ENCODE results near the gene MAN1A1. TPM values are rescaled to one million over a fixed set of nuclear protein-coding genes. Genes with fewer than 3 reads are reported as not detected.

Gene MAN1A1
- total RNA-seq, 2 donors from 2014 or later: 27.5 to 34.2 TPM

- Mint-ChIP-seq H3K27ac (peak overlapping the region in 1 of 2 donors; percentile 42), H3K9me3 (no peaks in the 10 kb centered on the region), H3K27me3 (no peaks in the 10 kb centered on the region), H3K4me3 (no peak overlapping the region), H3K4me1 (ENCODE audit: low read depth in 2 of 2) (peaks cover 21 to 28% of the 10 kb centered on the region in 2 donors), H3K36me3 (peaks cover 4% of the 10 kb centered on the region)
- no peak for DNase-seq (ENCODE audit: low spot score)
- ATAC-seq: no peak
Measured at GRCh38 chr6:119352001-119352400, 2.4 kb upstream of the MAN1A1 start.

- ATAC-seq: no peak
- Mint-ChIP-seq H3K27me3 (no peaks in the 10 kb centered on the region), H3K9me3 (no peaks in the 10 kb centered on the region), H3K4me3 (peak overlapping the region; percentile 85), H3K36me3 (peaks cover 4% of the 10 kb centered on the region), H3K4me1 (ENCODE audit: low read depth in 2 of 2) (peaks cover 32 to 38% of the 10 kb centered on the region in 2 donors), H3K27ac (peak overlapping the region; percentile 87)
- DNase-seq (ENCODE audit: low spot score): no peak
Measured at GRCh38 chr6:119350952-119351372, 1.4 kb upstream of the MAN1A1 start.

DNA sequence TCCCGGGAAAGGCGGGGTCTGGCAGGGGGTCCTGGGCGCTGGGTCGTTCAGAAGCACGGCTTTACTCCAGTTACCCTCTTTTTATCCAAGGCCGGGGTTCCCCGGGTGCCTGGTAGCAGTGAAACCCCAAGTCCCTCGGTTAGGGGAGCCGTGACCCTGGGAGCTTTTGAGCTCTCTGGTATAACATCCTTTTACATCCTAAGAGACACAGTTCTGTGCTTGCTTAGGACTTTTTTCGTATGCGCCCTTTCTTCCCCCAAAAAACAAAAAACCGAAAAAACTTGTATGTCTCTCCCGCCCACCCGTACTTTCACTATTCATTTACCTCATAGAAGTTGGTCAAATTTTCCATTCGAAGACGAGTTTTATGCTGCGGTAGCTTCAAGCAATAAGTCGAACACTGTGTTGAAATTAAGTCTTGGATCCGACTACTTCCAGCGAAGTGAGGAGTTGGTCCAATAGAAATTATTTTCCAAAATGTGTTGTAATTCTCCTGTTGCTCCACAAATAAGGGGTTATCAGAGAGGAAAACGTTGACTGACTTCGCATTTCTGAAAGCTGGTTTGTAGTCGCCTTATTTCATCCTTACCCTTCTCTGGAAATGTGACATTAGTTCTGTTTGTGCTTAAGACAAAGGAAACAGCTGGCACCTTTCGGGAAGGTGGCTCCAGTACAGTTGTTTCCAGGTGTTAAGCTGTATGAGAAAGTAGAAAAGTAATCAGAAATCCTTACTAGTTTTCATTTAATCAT, 816 bp upstream of the MAN1A1 start:
- peak; percentile 7 to 34 for ATAC-seq
- peaks cover 36 to 42% of the 10 kb centered on the region in 2 donors for H3K4me1 Mint-ChIP-seq (ENCODE audit: low read depth in 2 of 2)
- H3K9me3 Mint-ChIP-seq: no peaks in the 10 kb centered on the region
- H3K4me3 Mint-ChIP-seq: peak overlapping the region; percentile 85
- DNase-seq (ENCODE audit: low spot score): no peak
- H3K27me3 Mint-ChIP-seq: no peaks in the 10 kb centered on the region
- H3K27ac Mint-ChIP-seq: peak overlapping the region; percentile 87
- peaks cover 4% of the 10 kb centered on the region for H3K36me3 Mint-ChIP-seq

DNA sequence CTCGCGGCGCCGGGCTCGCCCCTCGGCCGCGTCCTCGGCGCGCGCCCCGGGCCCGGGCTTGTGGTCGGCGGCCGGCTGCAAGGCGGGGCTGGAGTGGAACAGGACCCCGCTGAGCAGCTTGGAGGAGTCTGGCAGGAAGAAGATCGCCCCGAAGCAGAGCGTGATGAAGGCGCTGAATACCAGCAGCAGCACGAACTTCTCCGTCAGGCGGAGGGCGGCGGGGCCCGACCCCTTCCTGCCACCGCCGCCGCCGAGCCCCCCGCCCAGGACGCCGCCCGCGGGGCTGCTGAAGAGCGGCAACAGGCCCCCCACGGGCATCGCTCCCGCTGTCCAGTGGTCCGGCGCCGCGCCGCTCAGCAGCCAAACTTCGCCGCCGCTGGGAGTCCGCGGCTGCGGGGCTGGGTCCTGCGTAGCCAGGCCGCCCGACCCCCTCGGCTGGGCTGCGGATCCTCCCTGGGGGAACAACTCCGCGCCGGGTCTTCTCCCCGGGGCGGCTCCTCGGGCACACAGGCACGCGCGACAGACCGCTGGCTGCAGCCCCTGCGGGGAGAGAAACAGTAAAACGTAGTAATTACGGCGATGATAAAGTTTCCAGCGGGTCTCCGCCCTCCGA, 707 bp downstream of the MAN1A1 start:
- Mint-ChIP-seq H3K4me1 (ENCODE audit: low read depth in 2 of 2) (peaks cover 36 to 46% of the 10 kb centered on the region in 2 donors), H3K9me3 (no peaks in the 10 kb centered on the region), H3K36me3 (peaks cover 4% of the 10 kb centered on the region), H3K27me3 (no peaks in the 10 kb centered on the region), H3K4me3 (peak overlapping the region; percentile 95), H3K27ac (peak overlapping the region; percentile 87 to 89)
- DNase-seq (ENCODE audit: low spot score): peak; percentile 65
- peak in 1 of 2 donors; percentile 21 for ATAC-seq

GRCh38 chr6:119348096-119348747, 1.3 kb downstream of the MAN1A1 start:
- Mint-ChIP-seq H3K27me3 (no peaks in the 10 kb centered on the region), H3K4me1 (ENCODE audit: low read depth in 2 of 2) (peaks cover 39 to 50% of the 10 kb centered on the region in 2 donors), H3K36me3 (peaks cover 4% of the 10 kb centered on the region), H3K4me3 (peak overlapping the region; percentile 95), H3K9me3 (no peaks in the 10 kb centered on the region), H3K27ac (peak overlapping the region; percentile 77 to 89)
- ATAC-seq (no peak), DNase-seq (ENCODE audit: low spot score) (no peak)

- H3K4me1 Mint-ChIP-seq (ENCODE audit: low read depth in 2 of 2): peaks cover 43 to 56% of the 10 kb centered on the region in 2 donors
- no peaks in the 10 kb centered on the region for H3K27me3 Mint-ChIP-seq
- peak overlapping the region; percentile 77 to 89 for H3K27ac Mint-ChIP-seq
- H3K36me3 Mint-ChIP-seq: peaks cover 4% of the 10 kb centered on the region
- DNase-seq (ENCODE audit: low spot score) (peak; percentile 79), ATAC-seq (no peak)
- peak overlapping the region; percentile 95 for H3K4me3 Mint-ChIP-seq
- H3K9me3 Mint-ChIP-seq: no peaks in the 10 kb centered on the region
Measured at GRCh38 chr6:119347466-119348095, 2.0 kb downstream of the MAN1A1 start.

DNA sequence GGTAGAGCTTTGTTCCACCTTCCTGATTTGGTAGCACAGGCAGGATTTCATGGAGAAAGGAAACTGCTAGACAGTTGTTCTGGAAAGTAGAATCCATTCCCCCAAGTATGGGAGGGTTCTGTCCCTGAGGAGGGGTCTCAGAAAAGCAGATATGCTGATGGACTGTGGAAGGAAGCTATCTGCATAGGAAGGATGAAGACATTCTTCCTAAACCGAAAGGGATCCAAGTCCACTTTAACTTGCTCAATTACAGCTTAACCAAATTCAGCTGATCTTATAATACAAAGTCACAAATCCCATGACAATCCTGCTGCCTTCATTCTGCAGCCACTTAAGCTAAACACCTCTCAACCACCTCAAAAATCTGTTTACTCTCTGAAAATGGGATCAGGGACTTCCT, 2.6 kb downstream of the MAN1A1 start:
- H3K9me3 Mint-ChIP-seq: no peaks in the 10 kb centered on the region
- peak overlapping the region; percentile 77 to 89 for H3K27ac Mint-ChIP-seq
- H3K4me1 Mint-ChIP-seq (ENCODE audit: low read depth in 2 of 2): peaks cover 48 to 61% of the 10 kb centered on the region in 2 donors
- DNase-seq (ENCODE audit: low spot score) (no peak), ATAC-seq (no peak)
- H3K27me3 Mint-ChIP-seq: no peaks in the 10 kb centered on the region
- peak overlapping the region; percentile 95 for H3K4me3 Mint-ChIP-seq
- H3K36me3 Mint-ChIP-seq: peaks cover 4% of the 10 kb centered on the region

DNA sequence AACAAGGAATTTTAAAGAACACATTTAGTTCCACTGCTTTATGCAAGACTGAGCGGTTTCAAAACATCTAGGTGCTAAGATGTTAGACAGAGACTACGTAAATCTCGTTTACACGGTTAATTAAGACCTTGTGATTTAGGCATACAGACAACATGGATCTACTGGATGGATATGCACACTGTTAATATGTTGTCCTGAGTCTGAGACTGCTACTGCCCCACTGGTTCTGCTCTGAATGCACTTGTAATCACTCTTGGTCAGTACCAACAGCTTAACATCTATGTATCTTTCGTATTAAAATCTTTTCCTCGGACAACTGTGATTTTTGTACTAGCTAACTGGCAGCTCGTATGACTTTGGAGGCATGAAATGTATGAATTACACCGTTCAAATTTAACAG, 3.1 kb downstream of the MAN1A1 start:
- H3K9me3 Mint-ChIP-seq: no peaks in the 10 kb centered on the region
- H3K4me3 Mint-ChIP-seq: peak overlapping the region; percentile 95
- peaks cover 44 to 61% of the 10 kb centered on the region in 2 donors for H3K4me1 Mint-ChIP-seq (ENCODE audit: low read depth in 2 of 2)
- H3K27me3 Mint-ChIP-seq: no peaks in the 10 kb centered on the region
- peak overlapping the region; percentile 77 to 89 for H3K27ac Mint-ChIP-seq
- ATAC-seq (no peak), DNase-seq (ENCODE audit: low spot score) (no peak)
- peaks cover 4% of the 10 kb centered on the region for H3K36me3 Mint-ChIP-seq

DNA sequence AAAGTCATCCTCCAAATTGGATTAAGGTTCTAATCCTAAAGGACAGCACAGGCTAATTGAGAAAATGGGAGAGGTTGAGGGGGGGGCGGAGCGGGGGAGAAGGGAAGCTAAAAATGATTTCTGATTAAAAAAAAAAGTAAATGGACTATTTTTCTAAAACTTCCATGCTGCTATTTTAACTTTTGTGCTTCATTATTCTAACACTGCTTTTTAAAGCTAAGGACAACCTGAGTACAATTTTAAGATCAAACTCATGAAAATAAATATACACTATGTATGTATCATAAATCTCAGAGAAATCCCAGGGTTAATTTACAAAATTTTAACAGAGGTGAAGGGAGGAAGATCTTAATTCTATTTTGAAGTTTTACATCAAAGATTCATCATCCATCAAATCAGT, 4.4 kb downstream of the MAN1A1 start:
- DNase-seq (ENCODE audit: low spot score): no peak
- no peaks in the 10 kb centered on the region for H3K27me3 Mint-ChIP-seq
- no peak for ATAC-seq
- H3K36me3 Mint-ChIP-seq: no peaks in the 10 kb centered on the region
- peak overlapping the region; percentile 95 for H3K4me3 Mint-ChIP-seq
- H3K9me3 Mint-ChIP-seq: no peaks in the 10 kb centered on the region
- peak overlapping the region; percentile 77 to 89 for H3K27ac Mint-ChIP-seq
- H3K4me1 Mint-ChIP-seq (ENCODE audit: low read depth in 2 of 2): peaks cover 49 to 60% of the 10 kb centered on the region in 2 donors

- no peaks in the 10 kb centered on the region for H3K9me3 Mint-ChIP-seq
Measured at GRCh38 chr6:119344306-119344705, 5.3 kb downstream of the MAN1A1 start.

DNA sequence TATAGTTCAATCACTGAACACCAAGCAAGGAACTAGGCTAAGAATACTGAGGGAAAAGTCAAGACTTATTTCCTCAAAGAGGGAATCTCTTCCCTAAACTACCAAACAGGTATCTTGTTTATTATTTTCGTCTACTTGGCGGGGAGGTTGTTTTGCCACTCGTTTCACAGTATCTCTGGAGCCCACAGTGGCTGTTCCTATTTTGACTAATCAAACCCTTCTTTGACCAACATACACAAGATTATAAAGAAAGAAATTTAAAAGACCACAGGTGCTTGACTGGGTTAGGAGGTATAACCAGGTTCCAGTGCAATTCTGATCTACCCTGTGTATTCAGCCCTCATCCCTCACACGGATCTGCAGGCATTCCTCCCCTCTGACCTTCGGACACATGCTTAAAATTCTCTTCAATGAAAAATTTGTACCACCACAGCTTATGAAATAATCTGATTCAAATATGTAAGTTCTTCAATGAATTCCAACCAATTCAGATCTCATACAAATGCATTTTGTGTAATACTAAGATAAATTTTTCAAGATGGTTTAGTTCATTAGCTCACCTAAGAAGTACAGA, 5.9 kb downstream of the MAN1A1 start:
- Mint-ChIP-seq H3K36me3 (peaks cover 7% of the 10 kb centered on the region), H3K9me3 (no peaks in the 10 kb centered on the region), H3K27ac (peak overlapping the region in 1 of 2 donors; percentile 31), H3K4me1 (ENCODE audit: low read depth in 2 of 2) (peaks cover 56 to 71% of the 10 kb centered on the region in 2 donors), H3K27me3 (no peaks in the 10 kb centered on the region), H3K4me3 (no peak overlapping the region)
- DNase-seq (ENCODE audit: low spot score) (no peak), ATAC-seq (no peak)

More at GRCh38 chr6:119344306-119344705, 5.3 kb downstream of the MAN1A1 start:
- Mint-ChIP-seq H3K4me1 (ENCODE audit: low read depth in 2 of 2) (peaks cover 53 to 64% of the 10 kb centered on the region in 2 donors), H3K27me3 (no peaks in the 10 kb centered on the region), H3K4me3 (no peak overlapping the region), H3K36me3 (peaks cover under 1% of the 10 kb centered on the region), H3K27ac (peak overlapping the region in 1 of 2 donors; percentile 31)
- DNase-seq (ENCODE audit: low spot score) (no peak), ATAC-seq (no peak)

- DNase-seq (ENCODE audit: low spot score): no peak
- H3K27ac Mint-ChIP-seq: peak overlapping the region; percentile 31 to 56
- H3K27me3 Mint-ChIP-seq: no peaks in the 10 kb centered on the region
- ATAC-seq: no peak
- H3K4me3 Mint-ChIP-seq: no peak overlapping the region
- peaks cover 11% of the 10 kb centered on the region for H3K36me3 Mint-ChIP-seq
- peaks cover 57 to 74% of the 10 kb centered on the region in 2 donors for H3K4me1 Mint-ChIP-seq (ENCODE audit: low read depth in 2 of 2)
- no peaks in the 10 kb centered on the region for H3K9me3 Mint-ChIP-seq
Measured at GRCh38 chr6:119343167-119343566, 6.4 kb downstream of the MAN1A1 start.

DNA sequence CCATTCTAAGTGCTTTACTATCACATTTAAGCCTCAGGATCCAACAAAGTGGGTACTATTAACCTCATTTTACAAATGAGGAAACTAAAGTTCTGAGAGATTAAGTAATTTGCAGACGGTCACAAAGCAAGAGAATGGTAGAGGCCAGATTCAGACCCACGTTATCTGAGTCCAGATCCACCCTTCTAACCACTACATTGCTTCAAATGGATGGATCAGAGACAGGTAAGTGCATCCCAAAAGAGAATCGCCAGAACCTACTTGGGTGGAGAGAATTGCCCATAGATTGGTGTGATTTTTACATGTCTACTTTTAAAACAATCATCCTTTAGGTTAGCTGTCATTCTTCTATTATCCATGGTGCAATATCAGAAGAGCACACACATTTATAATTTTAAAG, 7.1 kb downstream of the MAN1A1 start:
- Mint-ChIP-seq H3K4me1 (ENCODE audit: low read depth in 2 of 2) (peaks cover 54 to 70% of the 10 kb centered on the region in 2 donors), H3K36me3 (peaks cover 11% of the 10 kb centered on the region), H3K4me3 (no peak overlapping the region), H3K9me3 (no peaks in the 10 kb centered on the region), H3K27me3 (no peaks in the 10 kb centered on the region), H3K27ac (peak overlapping the region in 1 of 2 donors; percentile 56)
- no peak for ATAC-seq
- DNase-seq (ENCODE audit: low spot score): no peak
